Measurements from ENCODE around the gene ARRB1. TPM values are rescaled to one million over a fixed set of nuclear protein-coding genes. Genes with fewer than 3 reads are reported as not detected.

ARRB1 gene
- polyA plus RNA-seq, 1 of the 3 experiments (the other 2 are of a cell fraction), result 7.0 TPM

DNA sequence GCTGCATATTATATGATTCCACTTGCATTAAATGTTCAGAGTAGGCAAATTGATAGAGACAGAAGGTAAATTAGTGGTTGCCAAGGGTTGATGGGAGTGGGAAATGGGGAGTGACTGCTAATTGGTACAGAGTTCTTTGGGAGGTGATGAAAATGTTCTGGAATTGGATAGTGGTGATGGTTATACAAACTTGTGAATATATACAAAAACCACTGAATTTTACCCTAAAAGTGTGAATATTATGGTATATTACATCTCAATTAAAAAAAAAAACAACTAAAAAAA is 52.5 kb downstream of the ARRB1 start:
- no peaks in the 10 kb centered on the region for H3K9me3 ChIP-seq
- H3K9ac ChIP-seq, result no peak overlapping the region
- POLR2A ChIA-PET, result no interaction called here
- H3K27ac ChIP-seq (ENCODE audit: low read depth in 2 of 2, low read length in 1 of 2), result no peak overlapping the region
- DNase-seq, result no peak
- no peaks in the 10 kb centered on the region for H4K20me1 ChIP-seq (ENCODE audit: insufficient read depth)
- no peak overlapping the region for H2AFZ ChIP-seq (ENCODE audit: low read depth)
- no peaks in the 10 kb centered on the region for H3F3A ChIP-seq (replicated peaks; ENCODE audit: insufficient read depth)
- TF ChIP-seq TAF1 (IDR thresholded peaks at IDR 0.05; ENCODE audit: borderline replicate concordance, low read depth, low read length), result no peak
- TF ChIP-seq MEF2A (IDR thresholded peaks at IDR 0.05; ENCODE audit: borderline replicate concordance, low read depth), result no peak
- TF ChIP-seq, protein P1, sequence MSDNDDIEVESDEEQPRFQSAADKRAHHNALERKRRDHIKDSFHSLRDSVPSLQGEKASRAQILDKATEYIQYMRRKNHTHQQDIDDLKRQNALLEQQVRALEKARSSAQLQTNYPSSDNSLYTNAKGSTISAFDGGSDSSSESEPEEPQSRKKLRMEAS (IDR thresholded peaks at IDR 0.05; ENCODE audit: low read depth), result no peak
- TF ChIP-seq JUND (IDR thresholded peaks at IDR 0.05), result no peak
- TF ChIP-seq EP300 (IDR thresholded peaks at IDR 0.05; ENCODE audit: borderline replicate concordance in 1 of 2, low read depth in 1 of 2, low read length in 1 of 2), result no peak
- H3K4me3 ChIP-seq (ENCODE audit: low read depth in 2 of 2, low read length in 1 of 2), result no peak overlapping the region
- CTCF ChIA-PET, result no interaction called here
- H3K79me2 ChIP-seq (ENCODE audit: insufficient read depth), result no peaks in the 10 kb centered on the region
- no peak overlapping the region for H3K4me2 ChIP-seq
- peaks cover 0 to 3% of the 10 kb centered on the region in 2 experiments for H3K36me3 ChIP-seq (replicated peaks in 1 of 2; ENCODE audit: control insufficient read depth in 1 of 2, insufficient read depth in 2 of 2, low read length in 1 of 2)
- H3K4me1 ChIP-seq (ENCODE audit: control insufficient read depth in 1 of 2, insufficient read depth in 2 of 2, low read depth in 1 of 2, low read length in 1 of 2), result peaks cover 0 to 24% of the 10 kb centered on the region in 2 experiments; a peak in 1 of 4 replicates
- H3K9me2 ChIP-seq, result no peaks in the 10 kb centered on the region
- no peaks in the 10 kb centered on the region for H3K27me3 ChIP-seq (ENCODE audit: insufficient read depth)

DNA sequence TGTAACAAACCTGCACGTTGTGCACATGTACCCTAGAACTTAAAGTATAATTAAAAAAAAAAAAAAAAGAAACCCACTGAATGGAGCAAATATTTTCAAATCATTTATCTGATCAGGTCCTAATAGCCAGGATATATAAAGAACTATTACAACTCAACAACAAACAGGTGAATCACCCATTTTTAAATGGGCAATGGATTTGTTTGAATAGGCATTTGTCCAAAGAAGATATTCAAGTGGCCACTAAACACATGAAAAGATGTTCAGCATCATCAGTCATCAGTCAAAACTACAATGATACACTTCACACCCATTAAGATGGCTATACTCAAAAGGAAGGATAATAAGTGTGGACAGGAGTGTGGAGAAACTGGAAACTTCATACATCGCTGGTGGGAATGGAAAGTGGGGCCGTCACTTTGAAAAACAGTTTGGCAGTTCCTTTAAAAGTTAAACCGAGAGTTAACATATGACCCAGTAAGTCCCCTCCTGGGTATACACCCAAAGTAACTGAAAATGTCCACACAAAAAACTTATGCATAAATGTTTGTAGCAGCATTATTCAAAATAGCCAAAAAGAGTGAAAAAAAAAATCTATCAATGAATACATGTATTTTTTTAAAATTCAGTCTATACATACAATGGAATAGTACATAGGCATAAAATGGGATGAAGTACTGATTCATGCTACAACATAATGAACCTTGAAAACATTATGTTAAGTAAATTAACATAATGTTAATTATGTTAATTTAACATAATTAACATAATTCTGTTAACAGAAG is 53.1 kb downstream of the ARRB1 start:
- H3F3A ChIP-seq (replicated peaks; ENCODE audit: insufficient read depth), result no peaks in the 10 kb centered on the region
- no peak overlapping the region for H2AFZ ChIP-seq (ENCODE audit: low read depth)
- H3K9me3 ChIP-seq, result no peaks in the 10 kb centered on the region
- POLR2A ChIA-PET, result no interaction called here
- no peak overlapping the region for H3K4me2 ChIP-seq
- H3K4me3 ChIP-seq (ENCODE audit: low read depth in 2 of 2, low read length in 1 of 2), result no peak overlapping the region
- no peaks in the 10 kb centered on the region for H3K9me2 ChIP-seq
- no peak overlapping the region for H3K9ac ChIP-seq
- no peak overlapping the region for H3K27ac ChIP-seq (ENCODE audit: low read depth in 2 of 2, low read length in 1 of 2)
- H3K36me3 ChIP-seq (replicated peaks in 1 of 2; ENCODE audit: control insufficient read depth in 1 of 2, insufficient read depth in 2 of 2, low read length in 1 of 2), result peaks cover 0 to 3% of the 10 kb centered on the region in 2 experiments
- peaks cover 0 to 19% of the 10 kb centered on the region in 2 experiments; a peak in 1 of 4 replicates for H3K4me1 ChIP-seq (ENCODE audit: control insufficient read depth in 1 of 2, insufficient read depth in 2 of 2, low read depth in 1 of 2, low read length in 1 of 2)
- TF ChIP-seq EZH2phosphoT487 (IDR thresholded peaks at IDR 0.05; ENCODE audit: borderline replicate concordance, low read depth), result no peak
- no peak for TF ChIP-seq RCOR1 (IDR thresholded peaks at IDR 0.05; ENCODE audit: low read length)
- no peak for TF ChIP-seq CHD2 (IDR thresholded peaks at IDR 0.05; ENCODE audit: low read length, partially characterized antibody)
- TF ChIP-seq, protein P2, sequence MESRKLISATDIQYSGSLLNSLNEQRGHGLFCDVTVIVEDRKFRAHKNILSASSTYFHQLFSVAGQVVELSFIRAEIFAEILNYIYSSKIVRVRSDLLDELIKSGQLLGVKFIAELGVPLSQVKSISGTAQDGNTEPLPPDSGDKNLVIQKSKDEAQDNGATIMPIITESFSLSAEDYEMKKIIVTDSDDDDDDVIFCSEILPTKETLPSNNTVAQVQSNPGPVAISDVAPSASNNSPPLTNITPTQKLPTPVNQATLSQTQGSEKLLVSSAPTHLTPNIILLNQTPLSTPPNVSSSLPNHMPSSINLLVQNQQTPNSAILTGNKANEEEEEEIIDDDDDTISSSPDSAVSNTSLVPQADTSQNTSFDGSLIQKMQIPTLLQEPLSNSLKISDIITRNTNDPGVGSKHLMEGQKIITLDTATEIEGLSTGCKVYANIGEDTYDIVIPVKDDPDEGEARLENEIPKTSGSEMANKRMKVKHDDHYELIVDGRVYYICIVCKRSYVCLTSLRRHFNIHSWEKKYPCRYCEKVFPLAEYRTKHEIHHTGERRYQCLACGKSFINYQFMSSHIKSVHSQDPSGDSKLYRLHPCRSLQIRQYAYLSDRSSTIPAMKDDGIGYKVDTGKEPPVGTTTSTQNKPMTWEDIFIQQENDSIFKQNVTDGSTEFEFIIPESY (IDR thresholded peaks at IDR 0.05; ENCODE audit: borderline replicate concordance, low read depth), result no peak
- no peak for TF ChIP-seq FOXM1 (IDR thresholded peaks at IDR 0.05; ENCODE audit: low read depth)
- TF ChIP-seq, protein P3, sequence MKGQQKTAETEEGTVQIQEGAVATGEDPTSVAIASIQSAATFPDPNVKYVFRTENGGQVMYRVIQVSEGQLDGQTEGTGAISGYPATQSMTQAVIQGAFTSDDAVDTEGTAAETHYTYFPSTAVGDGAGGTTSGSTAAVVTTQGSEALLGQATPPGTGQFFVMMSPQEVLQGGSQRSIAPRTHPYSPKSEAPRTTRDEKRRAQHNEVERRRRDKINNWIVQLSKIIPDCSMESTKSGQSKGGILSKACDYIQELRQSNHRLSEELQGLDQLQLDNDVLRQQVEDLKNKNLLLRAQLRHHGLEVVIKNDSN (IDR thresholded peaks at IDR 0.05; ENCODE audit: borderline replicate concordance, low read depth), result no peak
- TF ChIP-seq JUND (IDR thresholded peaks at IDR 0.05), result no peak
- TF ChIP-seq NRF1 (IDR thresholded peaks at IDR 0.05; ENCODE audit: low read depth, low read length), result no peak
- TF ChIP-seq EP300 (IDR thresholded peaks at IDR 0.05; ENCODE audit: borderline replicate concordance in 1 of 2, low read depth in 1 of 2, low read length in 1 of 2), result no peak
- no peak for TF ChIP-seq FOXJ3 (CRISPR knock-in tag; IDR thresholded peaks at IDR 0.05)
- TF ChIP-seq RFX5 (IDR thresholded peaks at IDR 0.05; ENCODE audit: low read length), result no peak
- TF ChIP-seq GATA2 (CRISPR knock-in tag; IDR thresholded peaks at IDR 0.05), result no peak
- H3K27me3 ChIP-seq (ENCODE audit: insufficient read depth), result no peaks in the 10 kb centered on the region
- DNase-seq, result no peak
- no peaks in the 10 kb centered on the region for H3K79me2 ChIP-seq (ENCODE audit: insufficient read depth)
- H4K20me1 ChIP-seq (ENCODE audit: insufficient read depth), result no peaks in the 10 kb centered on the region
- CTCF ChIA-PET, result no interaction called here
- 91% methylated on average over 4 of the region's 4 CpGs for WGBS (ENCODE audit: low lambda C conversion rate)

Measured in SK-N-SH (cell line).